Measurements from ENCODE around the gene BFAR. TPM values are rescaled to one million over a fixed set of nuclear protein-coding genes. Genes with fewer than 3 reads are reported as not detected.
A peak's percentile ranks its signal among the peaks of the same experiment; 100 is the strongest.

The BFAR gene
- total and polyA plus RNA-seq, 10 of the 15 experiments (the other 5 are each of a cell fraction or from before 2014, with no cell fraction given): 34.6 to 62.0 (median 43.4) TPM

DNA sequence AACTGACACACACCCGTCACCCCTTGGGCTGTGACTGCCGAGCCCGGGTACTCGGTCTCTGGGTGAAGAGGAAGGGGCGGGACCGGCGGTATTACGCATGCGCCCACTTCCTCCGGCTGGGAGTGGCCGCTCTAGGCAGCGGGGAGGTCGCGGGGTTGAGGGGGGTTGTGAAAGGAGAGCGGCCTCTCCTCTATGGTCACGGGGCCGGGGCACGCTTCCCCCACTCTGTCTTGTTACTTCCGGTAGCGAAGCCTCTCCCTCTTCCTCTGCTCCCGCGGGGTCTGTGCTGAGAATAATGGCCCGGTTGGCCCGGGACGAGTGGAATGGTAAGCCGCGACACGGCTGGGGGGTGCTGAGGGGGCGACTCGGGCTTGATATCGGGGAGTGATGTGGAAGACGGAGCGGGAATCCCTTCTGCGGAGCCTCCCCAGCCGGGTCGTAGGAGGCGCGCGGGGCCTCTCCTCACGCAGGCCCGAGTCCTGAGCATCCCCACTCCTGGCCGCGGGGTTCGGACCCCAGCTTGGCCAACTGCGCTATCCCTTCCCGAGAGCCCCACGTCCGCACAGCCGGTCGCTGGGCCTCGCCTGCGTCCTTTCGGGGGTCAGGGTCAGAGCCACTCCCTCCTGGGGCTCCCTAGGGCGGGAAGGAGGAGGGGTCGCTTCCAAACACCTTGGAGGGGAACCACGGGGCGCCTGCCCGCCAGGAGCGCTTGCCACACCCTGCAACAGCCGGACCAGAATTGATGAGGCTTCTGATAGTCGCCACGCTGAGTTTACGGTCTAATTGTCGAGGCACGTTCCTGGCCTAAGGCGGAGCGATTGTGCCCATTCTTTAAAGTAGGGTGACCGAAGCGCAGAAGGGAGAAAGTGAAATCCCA lies at the start of gene BFAR (continued):
- TF ChIP-seq USF2 (IDR thresholded peaks at IDR 0.05; ENCODE audit: borderline replicate concordance, low read depth, low read length) (peak; percentile 47), BCL3 (IDR thresholded peaks at IDR 0.05; ENCODE audit: borderline replicate concordance, insufficient read depth, low read depth, low read length, poor library complexity, severe bottlenecking) (no peak), FOXM1 (IDR thresholded peaks at IDR 0.05; ENCODE audit: low read depth, low read length) (no peak), CREB1 (IDR thresholded peaks at IDR 0.05; ENCODE audit: low read depth) (peak; percentile 84), KLF5 (IDR thresholded peaks at IDR 0.05; ENCODE audit: partially characterized antibody) (no peak), ZNF207 (IDR thresholded peaks at IDR 0.05; ENCODE audit: borderline replicate concordance) (no peak), SMARCA5 (IDR thresholded peaks at IDR 0.05) (no peak), IRF5 (IDR thresholded peaks at IDR 0.05; ENCODE audit: borderline replicate concordance) (no peak), SRF (IDR thresholded peaks at IDR 0.05; ENCODE audit: low read depth in 2 of 2, low read length in 2 of 2) (no peak), LARP7 (IDR thresholded peaks at IDR 0.05) (peak; percentile 51; the same call in 1 of the 2 replicates), ZBTB4 (CRISPR knock-in tag; IDR thresholded peaks at IDR 0.05) (no peak), JUNB (IDR thresholded peaks at IDR 0.05) (no peak)
- TF ChIP-seq, protein P1, sequence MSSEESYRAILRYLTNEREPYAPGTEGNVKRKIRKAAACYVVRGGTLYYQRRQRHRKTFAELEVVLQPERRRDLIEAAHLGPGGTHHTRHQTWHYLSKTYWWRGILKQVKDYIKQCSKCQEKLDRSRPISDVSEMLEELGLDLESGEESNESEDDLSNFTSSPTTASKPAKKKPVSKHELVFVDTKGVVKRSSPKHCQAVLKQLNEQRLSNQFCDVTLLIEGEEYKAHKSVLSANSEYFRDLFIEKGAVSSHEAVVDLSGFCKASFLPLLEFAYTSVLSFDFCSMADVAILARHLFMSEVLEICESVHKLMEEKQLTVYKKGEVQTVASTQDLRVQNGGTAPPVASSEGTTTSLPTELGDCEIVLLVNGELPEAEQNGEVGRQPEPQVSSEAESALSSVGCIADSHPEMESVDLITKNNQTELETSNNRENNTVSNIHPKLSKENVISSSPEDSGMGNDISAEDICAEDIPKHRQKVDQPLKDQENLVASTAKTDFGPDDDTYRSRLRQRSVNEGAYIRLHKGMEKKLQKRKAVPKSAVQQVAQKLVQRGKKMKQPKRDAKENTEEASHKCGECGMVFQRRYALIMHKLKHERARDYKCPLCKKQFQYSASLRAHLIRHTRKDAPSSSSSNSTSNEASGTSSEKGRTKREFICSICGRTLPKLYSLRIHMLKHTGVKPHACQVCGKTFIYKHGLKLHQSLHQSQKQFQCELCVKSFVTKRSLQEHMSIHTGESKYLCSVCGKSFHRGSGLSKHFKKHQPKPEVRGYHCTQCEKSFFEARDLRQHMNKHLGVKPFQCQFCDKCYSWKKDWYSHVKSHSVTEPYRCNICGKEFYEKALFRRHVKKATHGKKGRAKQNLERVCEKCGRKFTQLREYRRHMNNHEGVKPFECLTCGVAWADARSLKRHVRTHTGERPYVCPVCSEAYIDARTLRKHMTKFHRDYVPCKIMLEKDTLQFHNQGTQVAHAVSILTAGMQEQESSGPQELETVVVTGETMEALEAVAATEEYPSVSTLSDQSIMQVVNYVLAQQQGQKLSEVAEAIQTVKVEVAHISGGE (CRISPR knock-in tag; IDR thresholded peaks at IDR 0.05): no peak
- TF ChIP-seq, protein P2, sequence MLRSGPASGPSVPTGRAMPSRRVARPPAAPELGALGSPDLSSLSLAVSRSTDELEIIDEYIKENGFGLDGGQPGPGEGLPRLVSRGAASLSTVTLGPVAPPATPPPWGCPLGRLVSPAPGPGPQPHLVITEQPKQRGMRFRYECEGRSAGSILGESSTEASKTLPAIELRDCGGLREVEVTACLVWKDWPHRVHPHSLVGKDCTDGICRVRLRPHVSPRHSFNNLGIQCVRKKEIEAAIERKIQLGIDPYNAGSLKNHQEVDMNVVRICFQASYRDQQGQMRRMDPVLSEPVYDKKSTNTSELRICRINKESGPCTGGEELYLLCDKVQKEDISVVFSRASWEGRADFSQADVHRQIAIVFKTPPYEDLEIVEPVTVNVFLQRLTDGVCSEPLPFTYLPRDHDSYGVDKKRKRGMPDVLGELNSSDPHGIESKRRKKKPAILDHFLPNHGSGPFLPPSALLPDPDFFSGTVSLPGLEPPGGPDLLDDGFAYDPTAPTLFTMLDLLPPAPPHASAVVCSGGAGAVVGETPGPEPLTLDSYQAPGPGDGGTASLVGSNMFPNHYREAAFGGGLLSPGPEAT (IDR thresholded peaks at IDR 0.05; ENCODE audit: low read depth): 0 out of 2 replicates have a peak, but pooled peaks have one; percentile 36

Data from GM12878 (cell line).